ENCODE measurements around the gene PRKCI. TPM values are rescaled to one million over a fixed set of nuclear protein-coding genes. Genes with fewer than 3 reads are reported as not detected.

Gene PRKCI
- total RNA-seq, 1 donor from 2014 or later: 61.4 TPM

DNA sequence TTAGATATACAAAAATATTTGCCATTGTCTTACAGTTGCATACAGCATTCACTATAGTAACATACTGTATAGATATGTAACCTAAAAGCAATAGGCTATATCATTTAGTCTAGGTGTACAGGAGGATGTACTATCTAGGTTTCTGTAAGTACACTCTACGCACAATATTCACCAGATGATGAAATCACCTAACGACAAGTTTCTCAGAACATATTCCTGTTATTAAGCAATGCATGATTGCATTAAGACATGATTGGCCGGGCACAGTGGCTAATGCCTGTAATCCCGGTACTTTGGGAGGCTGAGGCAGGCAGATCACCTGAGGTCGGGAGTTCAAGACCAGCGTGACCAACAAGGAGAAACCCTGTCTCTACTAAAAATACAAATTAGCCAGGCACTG is 14.5 kb upstream of the PRKCI start:
- no peaks in the 10 kb centered on the region for H3K27me3 Mint-ChIP-seq
- peaks cover 6% of the 10 kb centered on the region for H3K9me3 Mint-ChIP-seq (ENCODE audit: low read depth)
- TF ChIP-seq, protein P1, sequence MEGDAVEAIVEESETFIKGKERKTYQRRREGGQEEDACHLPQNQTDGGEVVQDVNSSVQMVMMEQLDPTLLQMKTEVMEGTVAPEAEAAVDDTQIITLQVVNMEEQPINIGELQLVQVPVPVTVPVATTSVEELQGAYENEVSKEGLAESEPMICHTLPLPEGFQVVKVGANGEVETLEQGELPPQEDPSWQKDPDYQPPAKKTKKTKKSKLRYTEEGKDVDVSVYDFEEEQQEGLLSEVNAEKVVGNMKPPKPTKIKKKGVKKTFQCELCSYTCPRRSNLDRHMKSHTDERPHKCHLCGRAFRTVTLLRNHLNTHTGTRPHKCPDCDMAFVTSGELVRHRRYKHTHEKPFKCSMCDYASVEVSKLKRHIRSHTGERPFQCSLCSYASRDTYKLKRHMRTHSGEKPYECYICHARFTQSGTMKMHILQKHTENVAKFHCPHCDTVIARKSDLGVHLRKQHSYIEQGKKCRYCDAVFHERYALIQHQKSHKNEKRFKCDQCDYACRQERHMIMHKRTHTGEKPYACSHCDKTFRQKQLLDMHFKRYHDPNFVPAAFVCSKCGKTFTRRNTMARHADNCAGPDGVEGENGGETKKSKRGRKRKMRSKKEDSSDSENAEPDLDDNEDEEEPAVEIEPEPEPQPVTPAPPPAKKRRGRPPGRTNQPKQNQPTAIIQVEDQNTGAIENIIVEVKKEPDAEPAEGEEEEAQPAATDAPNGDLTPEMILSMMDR (IDR thresholded peaks at IDR 0.05; ENCODE audit: unreplicated experiment): no peak
- H3K4me1 Mint-ChIP-seq (ENCODE audit: low read depth): peaks cover 6% of the 10 kb centered on the region
- DNase-seq (ENCODE audit: low spot score, unreplicated experiment): no peak
- peaks cover 3% of the 10 kb centered on the region for H3K36me3 Mint-ChIP-seq (ENCODE audit: insufficient read depth)
- no peak overlapping the region for H3K27ac Mint-ChIP-seq
- H3K4me3 Mint-ChIP-seq (ENCODE audit: low read depth): no peak overlapping the region

DNA sequence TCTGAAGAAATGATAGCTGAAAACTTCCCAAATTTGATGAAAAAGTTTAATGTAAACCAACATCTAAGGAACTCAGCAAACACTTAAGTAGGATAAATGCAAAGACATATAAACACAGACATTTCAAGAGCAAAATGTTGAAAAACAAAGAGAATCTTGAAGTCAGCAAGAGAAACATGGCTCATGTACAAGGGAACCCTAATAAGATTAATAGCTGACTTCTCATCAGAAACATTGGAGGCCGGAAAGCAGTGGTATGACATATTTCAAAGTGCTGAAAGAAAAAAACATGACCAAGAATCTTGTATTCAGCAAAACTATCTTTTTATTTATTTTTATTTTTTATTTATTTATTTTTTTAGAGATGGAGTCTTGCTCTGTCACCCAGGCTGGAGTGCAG is 10.6 kb upstream of the PRKCI start:
- Mint-ChIP-seq H3K4me3 (ENCODE audit: low read depth) (no peak overlapping the region), H3K4me1 (ENCODE audit: low read depth) (no peaks in the 10 kb centered on the region), H3K36me3 (ENCODE audit: insufficient read depth) (peaks cover 3% of the 10 kb centered on the region), H3K27ac (no peak overlapping the region), H3K27me3 (no peaks in the 10 kb centered on the region), H3K9me3 (ENCODE audit: low read depth) (peaks cover 6% of the 10 kb centered on the region)
- DNase-seq (ENCODE audit: low spot score, unreplicated experiment): no peak
- TF ChIP-seq, protein P1 (IDR thresholded peaks at IDR 0.05; ENCODE audit: unreplicated experiment): no peak

DNA sequence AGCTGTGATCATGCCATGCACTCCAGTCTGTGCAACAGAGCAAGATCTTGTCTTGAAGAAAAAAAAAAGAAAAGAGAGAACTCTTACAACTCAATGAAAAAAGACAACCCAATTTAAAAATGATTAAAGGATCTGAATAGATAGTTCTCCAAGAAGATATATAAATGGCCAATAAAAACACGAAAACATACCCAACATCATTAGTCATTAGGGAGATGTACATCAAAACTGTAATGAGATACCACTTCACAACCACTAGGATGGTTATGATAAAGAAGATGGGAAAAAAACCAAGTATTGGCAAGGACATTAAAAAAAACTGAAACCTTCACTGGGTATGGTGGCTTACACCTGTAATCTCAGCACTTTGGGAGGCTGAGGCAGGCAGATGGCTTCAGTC is 2.4 kb upstream of the PRKCI start:
- H3K9me3 Mint-ChIP-seq (ENCODE audit: low read depth): peaks cover 4% of the 10 kb centered on the region
- no peak for DNase-seq (ENCODE audit: low spot score, unreplicated experiment)
- H3K4me1 Mint-ChIP-seq (ENCODE audit: low read depth): peaks cover 16% of the 10 kb centered on the region
- no peaks in the 10 kb centered on the region for H3K36me3 Mint-ChIP-seq (ENCODE audit: insufficient read depth)
- H3K27me3 Mint-ChIP-seq: no peaks in the 10 kb centered on the region
- H3K27ac Mint-ChIP-seq: no peak overlapping the region
- TF ChIP-seq, protein P1 (IDR thresholded peaks at IDR 0.05; ENCODE audit: unreplicated experiment): no peak
- H3K4me3 Mint-ChIP-seq (ENCODE audit: low read depth): no peak overlapping the region

DNA sequence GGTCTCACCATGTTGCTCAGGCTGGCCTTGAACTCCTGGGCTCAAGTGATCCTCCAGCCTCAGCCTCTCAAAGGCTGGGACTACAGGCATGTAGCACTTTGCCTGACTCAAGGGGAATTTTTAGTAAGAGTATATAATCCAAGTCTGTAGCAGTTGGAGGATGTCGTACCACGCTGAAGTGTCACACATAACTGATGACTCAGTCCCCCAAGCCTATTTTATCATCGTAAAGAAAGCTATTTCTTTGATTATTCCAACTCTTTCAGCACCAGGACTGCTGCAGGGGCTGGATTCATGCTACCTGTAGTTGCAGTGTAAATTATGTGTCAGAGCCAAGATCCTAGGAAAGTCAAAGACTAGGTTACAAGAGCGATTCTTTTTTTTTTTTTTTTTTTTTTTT is 1.4 kb upstream of the PRKCI start:
- H3K4me3 Mint-ChIP-seq (ENCODE audit: low read depth): no peak overlapping the region
- H3K27ac Mint-ChIP-seq: no peak overlapping the region
- peaks cover 21% of the 10 kb centered on the region for H3K4me1 Mint-ChIP-seq (ENCODE audit: low read depth)
- TF ChIP-seq, protein P1 (IDR thresholded peaks at IDR 0.05; ENCODE audit: unreplicated experiment): no peak
- no peaks in the 10 kb centered on the region for H3K27me3 Mint-ChIP-seq
- no peak for DNase-seq (ENCODE audit: low spot score, unreplicated experiment)
- peaks cover 4% of the 10 kb centered on the region for H3K9me3 Mint-ChIP-seq (ENCODE audit: low read depth)
- no peaks in the 10 kb centered on the region for H3K36me3 Mint-ChIP-seq (ENCODE audit: insufficient read depth)

DNA sequence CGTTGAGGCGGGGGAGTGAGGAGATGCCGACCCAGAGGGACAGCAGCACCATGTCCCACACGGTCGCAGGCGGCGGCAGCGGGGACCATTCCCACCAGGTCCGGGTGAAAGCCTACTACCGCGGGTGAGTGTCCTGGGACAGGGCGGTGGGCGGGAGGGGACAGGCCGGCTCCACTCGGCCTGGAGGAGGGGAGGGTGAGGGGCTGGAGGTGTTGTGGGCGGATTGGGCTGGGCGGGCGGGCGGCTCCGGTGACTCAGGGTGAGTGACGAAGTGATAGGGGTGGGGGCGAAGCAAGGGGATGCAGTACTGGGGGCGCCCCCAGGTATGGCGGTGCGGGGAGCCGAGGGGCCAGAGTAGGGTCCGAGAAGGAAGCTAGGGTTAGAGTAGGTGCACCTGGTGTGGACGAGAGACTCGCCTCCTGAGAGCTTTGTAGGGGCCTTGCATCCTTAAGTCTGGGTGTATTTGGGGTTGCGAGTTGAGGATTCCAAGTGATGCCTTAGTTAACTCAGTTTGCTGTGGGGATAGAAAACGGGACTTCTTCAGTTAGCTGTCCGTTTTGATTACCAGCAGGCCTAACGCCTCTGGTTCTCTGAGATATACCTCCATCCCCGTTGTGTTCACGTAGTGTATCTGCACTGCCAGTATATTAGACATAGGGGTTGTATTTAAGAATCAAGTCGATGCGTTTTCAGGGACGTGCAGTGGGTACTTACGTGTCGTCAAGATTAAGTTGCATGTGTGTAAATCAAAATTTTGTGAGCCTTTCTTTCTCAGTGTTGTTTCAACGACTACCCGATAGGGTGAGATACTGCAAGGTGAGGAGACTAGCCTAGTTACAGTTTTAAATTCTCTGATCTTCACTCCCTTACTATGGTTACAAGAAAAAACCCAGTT is 670 bp downstream of the PRKCI start:
- Mint-ChIP-seq H3K4me1 (ENCODE audit: low read depth) (peaks cover 28% of the 10 kb centered on the region), H3K27ac (peak overlapping the region; percentile 96), H3K4me3 (ENCODE audit: low read depth) (peak overlapping the region; percentile 89), H3K27me3 (no peaks in the 10 kb centered on the region), H3K36me3 (ENCODE audit: insufficient read depth) (no peaks in the 10 kb centered on the region), H3K9me3 (ENCODE audit: low read depth) (no peaks in the 10 kb centered on the region)
- DNase-seq (ENCODE audit: low spot score, unreplicated experiment): no peak
- TF ChIP-seq, protein P1 (IDR thresholded peaks at IDR 0.05; ENCODE audit: unreplicated experiment): peak; percentile 20

All from progenitor cell of endocrine pancreas (in vitro differentiated cells).